CD4-positive, alpha-beta T cell treated with Interleukin-17A for 1 hour (primary cell): ENCODE measurements around the gene RERE.
A peak's percentile ranks its signal among the peaks of the same experiment; 100 is the strongest.

Experiments
- DNase-seq: peaks from one replicate; pipeline ENCODE4 v3.0.0-alpha.2; 2020

Gene RERE

GRCh38 chr1:8497210-8497819, 320.1 kb downstream of the RERE start:
- no peak for DNase-seq

DNA sequence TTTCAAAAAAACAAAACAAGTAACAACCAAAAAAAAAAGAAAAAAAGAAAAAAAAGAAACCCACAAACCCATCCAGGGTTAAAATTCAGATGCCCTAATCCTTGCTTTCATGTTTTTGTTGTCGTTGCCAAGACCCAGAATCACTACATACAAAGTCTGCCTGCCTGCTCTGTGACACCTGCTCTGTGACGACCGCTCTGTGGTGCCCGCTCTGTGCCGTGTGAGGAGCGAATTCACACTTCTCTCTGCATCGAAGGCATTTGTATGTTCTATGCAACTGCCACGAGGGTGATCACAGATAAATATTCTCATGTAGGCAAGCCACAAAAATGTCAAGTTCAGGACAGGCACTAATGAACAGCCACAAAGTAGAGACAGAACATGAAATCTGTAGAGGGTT, 321.0 kb downstream of the RERE start:
- peak; percentile 54 for DNase-seq

DNA sequence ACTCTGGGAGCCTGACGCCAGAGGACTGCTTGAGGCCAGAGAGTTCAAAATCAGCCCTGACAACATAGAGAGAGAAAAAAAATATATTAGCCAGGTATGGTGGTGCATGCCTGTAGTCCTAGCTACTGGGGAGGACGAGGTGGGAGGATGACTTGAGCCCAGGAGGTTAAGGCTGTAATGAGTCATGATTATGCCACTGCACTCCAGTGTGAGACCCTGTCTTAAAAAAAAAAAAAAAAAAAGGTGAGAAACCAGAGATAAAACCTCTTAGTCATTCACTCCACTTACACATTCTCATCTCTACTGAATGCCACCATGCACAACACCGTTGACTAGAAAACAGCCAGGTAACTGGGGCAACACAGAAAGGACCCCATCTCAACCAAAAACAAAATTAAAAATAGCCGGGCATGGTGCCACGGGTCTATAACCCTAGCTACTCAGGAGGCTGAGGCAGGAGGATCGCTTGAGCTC, 321.5 kb downstream of the RERE start:
- peak; percentile 37 for DNase-seq

DNA sequence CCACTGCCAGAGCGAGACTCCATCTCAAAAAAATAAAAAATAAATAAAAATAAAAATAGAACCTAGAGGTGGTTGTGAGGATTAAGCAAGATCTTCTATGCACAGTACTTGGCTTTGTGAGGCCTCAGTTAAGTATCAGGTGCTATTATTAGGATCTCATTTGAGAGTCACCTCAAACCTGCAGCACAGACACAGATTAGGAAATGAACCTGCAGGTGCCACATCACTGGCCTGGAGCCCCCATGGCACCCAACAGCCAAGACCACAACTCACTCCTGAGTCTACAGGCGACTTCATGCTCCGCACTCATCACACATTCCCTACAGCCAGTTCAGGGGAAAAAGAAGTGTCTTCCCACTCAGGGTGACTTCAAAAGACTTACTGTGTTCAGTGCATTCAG, 322.8 kb downstream of the RERE start:
- DNase-seq = no peak

GRCh38 chr1:8493916-8494540, 323.4 kb downstream of the RERE start:
- DNase-seq = no peak

DNA sequence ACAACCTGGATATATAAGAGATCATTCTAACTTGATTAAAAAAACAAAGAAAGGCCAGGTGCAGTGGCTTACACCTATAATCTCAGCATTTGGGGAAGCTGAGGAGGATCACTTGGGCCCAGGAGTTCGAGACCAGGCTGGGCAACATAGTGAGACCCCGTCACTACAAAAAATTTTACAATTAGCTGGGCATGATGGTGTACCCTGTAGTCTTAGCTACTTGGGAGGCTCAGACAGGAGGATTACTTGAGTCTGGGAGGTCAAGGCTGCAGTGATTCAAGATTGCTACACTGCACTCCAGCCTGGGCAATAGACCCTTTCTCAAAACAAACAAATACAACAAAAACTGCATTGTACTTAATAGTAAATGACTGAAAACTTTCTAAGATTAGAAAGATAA, 330.2 kb downstream of the RERE start:
- DNase-seq = no peak

- no peak for DNase-seq
Measured at GRCh38 chr1:8486047-8486446, 331.4 kb downstream of the RERE start.

GRCh38 chr1:8483586-8483985, 333.9 kb downstream of the RERE start:
- DNase-seq = no peak

DNA sequence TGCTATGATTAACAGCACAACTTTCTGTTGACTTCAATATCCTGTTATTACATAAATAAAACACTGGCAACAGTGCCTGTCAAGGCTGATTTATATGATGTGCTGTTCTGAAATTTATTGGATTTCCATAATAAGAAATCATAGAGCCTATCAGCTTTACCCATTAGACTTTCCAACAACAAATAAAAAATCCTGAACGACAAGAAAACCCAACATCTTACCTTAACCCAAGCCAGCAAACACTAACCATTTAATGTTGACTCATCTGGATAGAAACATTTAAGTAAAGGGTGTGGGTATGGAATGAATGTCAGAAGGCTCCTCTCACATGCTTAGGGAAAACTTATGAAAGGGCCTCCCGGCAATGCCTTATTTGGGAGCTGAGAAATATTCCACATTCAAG, 334.5 kb downstream of the RERE start:
- no peak for DNase-seq

DNA sequence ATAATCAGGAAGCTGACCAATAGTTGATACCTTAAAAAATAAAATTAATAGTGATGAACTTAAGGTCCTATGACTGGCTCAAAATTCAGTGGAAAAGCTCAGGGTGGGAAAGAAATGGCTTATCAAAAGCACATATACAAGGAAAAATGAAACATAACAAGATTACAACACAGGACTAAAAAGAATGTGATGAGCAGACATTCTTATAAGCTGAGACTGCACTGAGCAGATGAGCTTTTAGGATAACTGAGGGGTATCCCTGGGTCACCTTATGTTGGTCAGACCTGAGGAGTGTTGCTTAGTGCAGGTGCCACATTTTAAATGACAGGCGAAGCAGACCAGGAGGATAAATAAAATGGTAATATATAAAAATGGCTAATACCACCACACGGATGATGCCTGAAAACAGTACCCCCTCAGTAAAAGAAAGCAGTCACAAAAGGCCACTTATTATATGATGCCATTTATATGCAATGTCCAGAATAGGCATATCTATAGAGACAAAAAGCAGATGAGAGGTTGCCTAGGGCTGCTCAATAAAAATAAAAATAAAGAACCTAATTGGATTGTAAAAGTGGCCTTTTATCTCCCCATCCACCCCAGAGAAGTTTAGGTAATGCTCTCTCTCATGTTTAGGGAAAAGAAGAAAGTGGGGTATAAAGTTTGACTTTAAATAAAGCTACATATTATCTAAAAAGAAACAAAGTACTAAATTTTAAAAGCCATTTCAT, 335.6 kb downstream of the RERE start:
- DNase-seq = no peak

- no peak for DNase-seq
Measured at GRCh38 chr1:8478566-8478965, 338.9 kb downstream of the RERE start.

- no peak for DNase-seq
Measured at GRCh38 chr1:8477983-8478362, 339.5 kb downstream of the RERE start.

- no peak for DNase-seq
Measured at GRCh38 chr1:8477166-8477982, 340.1 kb downstream of the RERE start.

- DNase-seq = no peak
Measured at GRCh38 chr1:8476006-8476405, 341.4 kb downstream of the RERE start.

- no peak for DNase-seq
Measured at GRCh38 chr1:8474369-8474768, 343.1 kb downstream of the RERE start.

DNA sequence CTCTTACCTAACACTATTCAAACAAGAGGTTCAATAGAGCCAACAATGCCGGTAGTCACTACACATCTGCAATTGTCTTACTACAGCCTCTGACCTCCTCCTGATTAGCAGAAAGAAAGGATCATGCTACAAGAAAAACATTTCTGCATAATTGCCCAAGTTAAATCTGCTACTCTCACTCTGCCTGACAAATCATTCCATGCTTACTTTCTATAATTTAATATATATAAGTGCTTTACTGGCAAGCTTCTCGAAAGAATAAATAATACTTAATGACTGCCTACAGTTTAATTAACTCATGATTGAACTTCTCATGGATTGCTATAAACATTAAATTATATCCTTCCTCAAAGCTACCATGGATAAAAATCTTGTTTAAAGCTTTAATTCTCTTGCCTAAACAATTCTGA, 343.5 kb downstream of the RERE start:
- DNase-seq = no peak

- DNase-seq = peak; percentile 20
Measured at GRCh38 chr1:8473121-8473875, 344.1 kb downstream of the RERE start.

DNA sequence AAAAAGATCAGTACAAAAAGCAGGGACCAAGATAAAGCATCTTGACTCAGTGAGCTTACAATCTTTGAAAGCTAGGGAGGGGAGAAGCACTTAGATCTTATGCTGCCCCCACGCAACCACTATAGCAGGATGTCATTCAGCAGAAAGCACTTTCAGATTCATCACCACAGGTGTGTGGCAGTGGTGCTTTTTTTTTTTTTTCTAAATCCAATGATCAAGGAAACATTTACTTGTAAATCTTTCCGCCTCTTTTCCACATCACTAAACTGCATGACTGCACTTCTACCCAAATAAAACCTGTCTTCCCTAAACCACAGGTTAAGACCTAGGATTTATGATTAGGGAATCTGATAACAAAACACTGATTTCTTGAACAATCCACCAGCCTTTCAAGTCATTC, 344.8 kb downstream of the RERE start:
- peak; percentile 38 for DNase-seq

DNA sequence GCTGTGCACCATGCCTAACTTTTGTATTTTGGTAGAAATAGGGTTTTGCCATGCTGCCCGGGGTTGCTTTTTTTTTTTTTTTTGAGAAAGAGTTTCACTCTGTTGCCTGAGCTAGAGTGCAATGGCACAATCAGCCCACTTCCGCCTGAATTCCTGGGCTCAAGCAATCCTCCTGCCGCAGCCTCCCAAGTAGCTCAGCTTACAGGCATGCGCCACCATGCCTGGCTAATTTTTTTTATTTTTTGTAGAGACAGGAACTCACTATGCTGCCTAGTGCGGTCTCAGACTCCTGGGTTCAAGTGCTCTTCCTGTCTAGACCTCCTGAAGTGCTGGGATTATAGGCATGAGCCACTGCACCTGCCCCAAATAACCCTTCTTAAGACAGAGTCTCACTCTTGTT, 346.0 kb downstream of the RERE start:
- DNase-seq = no peak

DNA sequence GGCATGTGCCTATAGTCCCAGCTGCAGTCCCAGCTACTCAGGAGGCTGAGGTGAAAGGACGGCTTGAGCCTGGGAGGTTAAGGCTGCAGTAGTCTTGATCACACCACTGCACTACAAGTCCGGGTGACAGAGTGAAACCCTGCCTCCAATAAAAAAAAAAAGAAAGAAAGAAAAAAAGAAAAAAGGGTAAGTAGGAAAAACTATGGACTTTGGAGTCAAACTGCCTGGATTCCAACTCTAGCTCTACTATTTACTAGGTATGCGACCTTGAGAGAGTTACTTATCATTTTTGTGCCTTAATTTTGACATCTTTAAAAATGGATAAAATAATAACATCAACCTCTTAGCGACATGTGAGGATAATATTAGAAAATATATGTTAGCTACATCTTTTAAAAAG, 348.7 kb downstream of the RERE start:
- no peak for DNase-seq

DNA sequence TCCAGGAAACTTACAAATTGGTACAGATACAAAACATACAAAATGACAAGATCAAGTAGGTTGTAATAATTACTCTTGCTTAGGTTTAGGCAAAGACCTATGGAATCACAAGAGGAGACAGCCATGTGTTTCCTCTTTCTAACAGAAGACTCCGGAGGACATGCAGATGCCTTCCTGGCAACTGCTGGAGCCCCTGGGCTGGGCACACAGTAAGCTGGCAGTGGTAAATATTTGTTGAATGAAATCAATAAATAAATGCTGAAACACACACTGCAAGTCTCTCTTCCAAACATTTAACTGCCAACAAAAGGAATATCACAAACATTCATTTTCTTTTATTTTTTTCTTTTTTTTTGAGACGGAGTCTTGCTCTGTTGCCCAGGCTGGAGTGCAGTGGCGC, 350.1 kb downstream of the RERE start:
- DNase-seq = no peak

DNA sequence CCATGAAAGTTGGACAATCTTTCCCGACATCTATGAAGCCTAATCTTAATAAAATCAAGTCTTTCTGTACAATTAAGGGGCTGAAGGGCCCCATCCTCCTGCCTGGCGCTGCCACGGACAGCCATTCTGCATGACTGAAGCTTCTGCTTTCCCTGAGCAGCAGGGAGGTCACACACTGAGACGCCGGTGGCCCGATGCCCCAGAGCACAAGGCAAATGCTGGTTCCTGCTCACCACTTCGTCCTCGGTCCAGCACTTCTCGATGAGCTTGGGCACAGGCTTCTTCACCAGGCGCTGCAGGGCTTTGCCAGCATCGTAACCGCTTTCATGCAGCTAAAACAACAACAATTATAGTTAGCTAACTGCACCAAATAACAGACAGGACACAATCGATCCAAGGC, 351.7 kb downstream of the RERE start:
- DNase-seq = no peak

- no peak for DNase-seq
Measured at GRCh38 chr1:8465013-8465412, 352.4 kb downstream of the RERE start.
